A673 (cell line): Measurements from ENCODE around the gene SPRYD3. TPM values are rescaled to one million over a fixed set of nuclear protein-coding genes. Genes with fewer than 3 reads are reported as not detected.

Experiments used
- BruUV-seq: library from RNA; stranded (reverse); fragments of 400-500 nt; replicated peaks from 2 replicates; lab custom pipeline; 2021; lab: Mats Ljungman, UMichigan
- CTCF ChIA-PET: fragments of 300-600 bp; sonication (Branson Sonifier 250); formaldehyde crosslinking; loops from one replicate; lab custom pipeline; 2022; ENCODE audit warnings: antibody characterized with exemption; lab: Charles Lee
- POLR2A ChIA-PET: fragments of 300-600 bp; sonication (Branson Sonifier 250); formaldehyde crosslinking; loops from one replicate; lab custom pipeline; 2022; ENCODE audit warnings: antibody characterized with exemption; ENCODE audit not compliant: low non-redundant PET; lab: Charles Lee
- DNase-seq: peaks from one replicate; pipeline ENCODE4 v3.0.0-alpha.2; 2015; ENCODE audit warnings: low spot score
- H3K27ac ChIP-seq: fragments of 200-600 bp; sonication (generic); 2 replicates; pipeline ENCODE4 v1.5.1; 2016; ENCODE audit warnings: mixed run types, low read depth, mild to moderate bottlenecking, mixed read lengths, antibody characterized with exemption, low read length; ENCODE audit not compliant: poor library complexity, severe bottlenecking
- H3K27me3 ChIP-seq: fragments of 200-600 bp; sonication (generic); replicated peaks from 2 replicates; pipeline ENCODE4 v1.6.1; 2017; ENCODE audit warnings: mixed run types, low read depth, mild to moderate bottlenecking, mixed read lengths, antibody characterized with exemption, low read length; ENCODE audit not compliant: insufficient read depth, poor library complexity
- H3K36me3 ChIP-seq: fragments of 200-600 bp; sonication (generic); 2 replicates; pipeline ENCODE4 v1.6.1; 2016; ENCODE audit warnings: mixed run types, mild to moderate bottlenecking, mixed read lengths, antibody characterized with exemption, low read length; ENCODE audit not compliant: insufficient read depth, poor library complexity, severe bottlenecking
- H3K4me1 ChIP-seq: fragments of 200-600 bp; sonication (generic); 2 replicates; pipeline ENCODE4 v1.6.1; 2017; ENCODE audit warnings: mixed run types, mild to moderate bottlenecking, mixed read lengths, antibody characterized with exemption, low read length; ENCODE audit not compliant: insufficient read depth, poor library complexity, severe bottlenecking
- H3K4me3 ChIP-seq: fragments of 200-600 bp; sonication (generic); 2 replicates; pipeline ENCODE4 v1.5.1; 2016; ENCODE audit warnings: low read depth, mixed run types, mild to moderate bottlenecking, mixed read lengths, low read length; ENCODE audit not compliant: poor library complexity, severe bottlenecking
- H3K9me3 ChIP-seq: fragments of 200-600 bp; sonication (generic); 2 replicates; pipeline ENCODE4 v1.6.1; 2016; ENCODE audit warnings: mixed run types, low read depth, mild to moderate bottlenecking, mixed read lengths, antibody characterized with exemption, low read length; ENCODE audit not compliant: poor library complexity, severe bottlenecking
- EZH2 ChIP-seq: fragments of 200-600 bp; sonication (generic); IDR thresholded peaks from 2 replicates; pipeline ENCODE4 v1.6.1; 2017; ENCODE audit warnings: borderline replicate concordance, low read depth, mild to moderate bottlenecking, mixed read lengths, antibody characterized with exemption, low read length; ENCODE audit not compliant: poor library complexity, severe bottlenecking
- intact Hi-C: fragments of 100-400 bp; cut with micrococcal nuclease; formaldehyde crosslinking; loops from one replicate; pipeline ENCODE4 v1.10.0; 2022; ENCODE audit not compliant: unreplicated experiment
- total RNA-seq: library from RNA; stranded (reverse); gene quantifications from 2 replicates; pipeline ENCODE4 v1.2.3, GENCODE V29; 2021
- TF ChIP-seq, protein P1 (sequence below): fragments of 300-800, 200-600 bp; sonication (generic); conservative IDR thresholded peaks from 2 replicates; pipeline ENCODE4 v1.5.1; 2017; ENCODE audit warnings: low read depth, mild to moderate bottlenecking, antibody characterized with exemption, low read length, moderate library complexity, mixed read lengths

The SPRYD3 gene
- total RNA-seq, 1 experiment from 2014 or later, result 19.3 TPM

DNA sequence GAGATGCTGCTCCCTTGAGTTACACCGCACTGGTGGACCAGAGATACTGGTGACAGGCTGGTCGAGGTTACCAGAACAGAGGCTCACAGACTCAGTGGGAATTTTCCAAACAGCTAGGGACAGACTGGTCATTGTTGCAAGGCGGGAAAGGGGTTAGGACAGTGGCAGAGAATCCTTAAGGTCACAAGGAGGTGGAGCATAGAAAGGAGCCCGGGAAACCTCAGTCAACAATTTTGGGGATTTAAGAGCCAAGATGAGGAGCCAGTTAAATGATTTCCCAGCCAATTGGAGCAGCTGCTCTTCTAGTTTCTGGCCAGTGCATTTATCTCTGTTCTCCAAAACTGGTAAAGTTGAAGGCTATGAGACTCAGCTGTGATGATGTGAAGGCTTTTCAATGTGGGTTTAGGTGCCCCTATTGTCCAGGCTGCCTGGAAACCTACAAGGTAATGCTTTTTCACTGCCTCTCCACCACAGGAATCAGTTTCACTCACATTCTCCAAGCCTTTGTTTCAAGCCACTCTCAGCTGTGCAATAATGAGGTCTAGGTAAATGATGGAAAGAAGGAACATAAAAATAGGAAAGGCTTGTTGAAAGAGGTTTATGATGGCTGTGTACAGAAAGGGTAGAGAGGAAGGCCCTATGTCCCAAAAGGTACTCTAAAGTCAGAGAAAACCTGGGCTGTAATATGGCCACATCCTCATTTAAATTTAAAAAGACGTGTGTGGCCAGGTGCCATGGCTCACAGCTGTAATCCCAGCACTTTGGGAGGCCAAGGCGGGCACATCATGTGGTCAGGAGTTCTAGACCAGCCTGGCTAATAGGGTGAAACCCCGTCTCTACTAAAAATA, 36.4 kb downstream of the SPRYD3 start:
- peak overlapping the region; percentile 23 for H3K27ac ChIP-seq
- TF ChIP-seq, protein P1, sequence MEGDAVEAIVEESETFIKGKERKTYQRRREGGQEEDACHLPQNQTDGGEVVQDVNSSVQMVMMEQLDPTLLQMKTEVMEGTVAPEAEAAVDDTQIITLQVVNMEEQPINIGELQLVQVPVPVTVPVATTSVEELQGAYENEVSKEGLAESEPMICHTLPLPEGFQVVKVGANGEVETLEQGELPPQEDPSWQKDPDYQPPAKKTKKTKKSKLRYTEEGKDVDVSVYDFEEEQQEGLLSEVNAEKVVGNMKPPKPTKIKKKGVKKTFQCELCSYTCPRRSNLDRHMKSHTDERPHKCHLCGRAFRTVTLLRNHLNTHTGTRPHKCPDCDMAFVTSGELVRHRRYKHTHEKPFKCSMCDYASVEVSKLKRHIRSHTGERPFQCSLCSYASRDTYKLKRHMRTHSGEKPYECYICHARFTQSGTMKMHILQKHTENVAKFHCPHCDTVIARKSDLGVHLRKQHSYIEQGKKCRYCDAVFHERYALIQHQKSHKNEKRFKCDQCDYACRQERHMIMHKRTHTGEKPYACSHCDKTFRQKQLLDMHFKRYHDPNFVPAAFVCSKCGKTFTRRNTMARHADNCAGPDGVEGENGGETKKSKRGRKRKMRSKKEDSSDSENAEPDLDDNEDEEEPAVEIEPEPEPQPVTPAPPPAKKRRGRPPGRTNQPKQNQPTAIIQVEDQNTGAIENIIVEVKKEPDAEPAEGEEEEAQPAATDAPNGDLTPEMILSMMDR, result no peak
- no peak for TF ChIP-seq EZH2
- H3K4me1 ChIP-seq, result peaks cover 4% of the 10 kb centered on the region
- no peaks in the 10 kb centered on the region for H3K27me3 ChIP-seq
- H3K36me3 ChIP-seq, result peaks cover 29% of the 10 kb centered on the region
- H3K9me3 ChIP-seq, result no peaks in the 10 kb centered on the region
- ChIA-PET CTCF (no interaction called here), POLR2A (no interaction called here)
- no peak for DNase-seq
- intact Hi-C loops, result no loop called here
- H3K4me3 ChIP-seq, result no peak overlapping the region
- no TSS peak for BruUV-seq

DNA sequence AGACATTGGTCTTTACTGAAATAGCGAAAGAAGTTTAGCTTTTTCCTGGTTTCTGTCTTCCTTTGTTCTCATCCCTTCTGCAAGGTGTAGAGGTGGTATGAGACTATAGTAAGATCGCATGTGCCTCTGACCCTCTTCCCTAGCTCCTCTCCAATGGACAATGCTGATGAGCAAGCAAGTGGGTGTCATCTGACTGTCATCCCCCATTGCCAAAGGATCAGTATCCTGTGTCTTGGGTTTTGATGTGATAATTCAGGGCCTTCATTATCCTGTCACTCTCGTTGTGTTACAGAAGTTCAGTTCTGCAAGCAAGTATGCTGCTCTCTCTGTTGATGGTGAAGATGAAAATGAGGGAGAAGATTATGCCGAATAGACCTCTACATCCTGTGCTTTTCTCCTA, 39.3 kb downstream of the SPRYD3 start:
- no TSS peak for BruUV-seq
- POLR2A ChIA-PET, result no interaction called here

DNA sequence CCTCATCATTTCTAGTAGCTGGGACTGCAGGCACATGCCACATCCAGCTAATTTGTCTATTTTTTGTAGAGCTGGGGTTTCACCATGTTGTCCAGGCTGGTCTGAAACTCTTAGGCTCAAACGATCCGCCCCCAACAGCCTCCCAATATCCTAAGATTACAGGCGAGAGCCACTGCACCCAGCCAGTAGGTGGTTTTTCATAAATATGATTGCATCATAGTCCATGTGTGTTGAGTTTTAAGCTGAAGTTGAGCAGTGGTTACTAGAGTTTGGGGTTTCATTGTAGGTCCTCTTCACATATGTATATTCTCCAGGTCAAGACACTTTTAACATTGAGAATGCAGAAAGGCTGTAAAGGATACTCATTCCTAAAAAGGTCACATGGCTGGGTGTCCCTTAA, 42.4 kb downstream of the SPRYD3 start:
- TF ChIP-seq, protein P1, result no peak
- TF ChIP-seq EZH2, result no peak
- ChIA-PET CTCF (no interaction called here), POLR2A (interaction anchor here (0.6 kb wide), 1 partner anchor 92 kb away, joined by 3 read pairs; no protein-coding TSS in a partner anchor)
- Histone ChIP-seq H3K27ac (no peak overlapping the region), H3K9me3 (no peaks in the 10 kb centered on the region), H3K36me3 (peaks cover 83% of the 10 kb centered on the region), H3K27me3 (no peaks in the 10 kb centered on the region), H3K4me1 (no peaks in the 10 kb centered on the region), H3K4me3 (no peak overlapping the region)
- no peak for DNase-seq
- no TSS peak for BruUV-seq
- intact Hi-C loops, result no loop called here

More for the DNA sequence above, 39.3 kb downstream of the SPRYD3 start:
- Histone ChIP-seq H3K36me3 (peaks cover 56% of the 10 kb centered on the region), H3K4me3 (no peak overlapping the region), H3K4me1 (no peaks in the 10 kb centered on the region), H3K9me3 (no peaks in the 10 kb centered on the region), H3K27ac (no peak overlapping the region), H3K27me3 (no peaks in the 10 kb centered on the region)
- intact Hi-C loops, result no loop called here
- no peak for TF ChIP-seq EZH2
- TF ChIP-seq, protein P1, result no peak
- CTCF ChIA-PET, result no interaction called here
- no peak for DNase-seq
